Suppressor macrophage (primary cell): ENCODE measurements around the gene HEG1.

Experiments
- DNase-seq, 4 experiments: peaks; one replicate each; pipeline ENCODE4 v3.0.0-alpha.2; 2020 to 2022

HEG1 gene

GRCh38 chr3:125069452-125069851 lies 13.7 kb upstream of the HEG1 start:
- peak; percentile 26 to 73 (median 57) for DNase-seq

- no peak for DNase-seq
These were observed 12.5 kb upstream of the HEG1 start for GRCh38 chr3:125068265-125068664.

GRCh38 chr3:125067225-125067624 lies 11.4 kb upstream of the HEG1 start:
- DNase-seq: no peak

- no peak for DNase-seq
These were observed 7.3 kb upstream of the HEG1 start for GRCh38 chr3:125062904-125063618.

GRCh38 chr3:125061646-125062045 lies 5.8 kb upstream of the HEG1 start:
- DNase-seq: no peak

- peak in 3 of 4 experiments; percentile 45 to 54 (median 46) for DNase-seq
These were observed 5.4 kb upstream of the HEG1 start for GRCh38 chr3:125061170-125061569.

- peak in 2 of 4 experiments; percentile 30 to 32 for DNase-seq
These were observed 3.9 kb upstream of the HEG1 start for GRCh38 chr3:125059488-125060245.

GRCh38 chr3:125058959-125059358 lies 3.2 kb upstream of the HEG1 start:
- no peak for DNase-seq

- DNase-seq: no peak
These were observed 2.7 kb upstream of the HEG1 start for GRCh38 chr3:125058529-125058928.

GRCh38 chr3:125057186-125057850 lies 1.5 kb upstream of the HEG1 start:
- peak in 1 of 4 experiments; percentile 19 for DNase-seq

GRCh38 chr3:125055331-125055912 lies 375 bp downstream of the HEG1 start:
- DNase-seq: peak in 1 of 4 experiments; percentile 25

GRCh38 chr3:125054449-125055329 lies 1.1 kb downstream of the HEG1 start:
- DNase-seq: peak; percentile 36 to 53 (median 46)

- no peak for DNase-seq
These were observed 1.7 kb downstream of the HEG1 start for GRCh38 chr3:125054062-125054448.

- no peak for DNase-seq
These were observed 2.5 kb downstream of the HEG1 start for GRCh38 chr3:125053304-125053699.

- no peak for DNase-seq
These were observed 3.0 kb downstream of the HEG1 start for GRCh38 chr3:125052624-125053303.

- peak; percentile 14 to 50 (median 34) for DNase-seq
These were observed 3.8 kb downstream of the HEG1 start for GRCh38 chr3:125051715-125052581.

GRCh38 chr3:125051205-125051604 lies 4.6 kb downstream of the HEG1 start:
- DNase-seq: no peak

- DNase-seq: no peak
These were observed 5.2 kb downstream of the HEG1 start for GRCh38 chr3:125050488-125051090.

- no peak for DNase-seq
These were observed 7.5 kb downstream of the HEG1 start for GRCh38 chr3:125048282-125048681.

GRCh38 chr3:125045965-125046364 lies 9.8 kb downstream of the HEG1 start:
- peak; percentile 17 to 48 (median 41) for DNase-seq
